ENCODE results near the gene CES2.
A peak's percentile ranks its signal among the peaks of the same experiment; 100 is the strongest.
"Not testable (repeated sequence)": the region's sequence is repeated elsewhere in the genome, so short reads cannot be mapped to it uniquely, and the experiment has no call there.

The CES2 gene

GRCh38 chr16:66935314-66936011 lies at the start of gene CES2:
Gene CES2, plus strand, starts transcription at chr16:66935516. Its CDS starts 120 bp downstream, at chr16:66935636.
- ATAC-seq (no peak), DNase-seq (no peak)

GRCh38 chr16:66886321-66886720 lies 49.0 kb upstream of the CES2 start:
- no peak for DNase-seq
- no peak for ATAC-seq

- DNase-seq (no peak), ATAC-seq (no peak)
Observed at GRCh38 chr16:66886914-66887313, 48.4 kb upstream of the CES2 start.

- ATAC-seq (no peak), DNase-seq (no peak)
Observed at GRCh38 chr16:66888647-66889615, 46.4 kb upstream of the CES2 start.

- no peak for ATAC-seq
Observed at GRCh38 chr16:66889622-66890021, 45.7 kb upstream of the CES2 start.

GRCh38 chr16:66890799-66891198 lies 44.5 kb upstream of the CES2 start:
- ATAC-seq (no peak), DNase-seq (no peak)

More at GRCh38 chr16:66889622-66890021, 45.7 kb upstream of the CES2 start:
- DNase-seq: no peak

- ATAC-seq: no peak
- no peak for DNase-seq
Observed at GRCh38 chr16:66891360-66891759, 44.0 kb upstream of the CES2 start.

GRCh38 chr16:66891797-66892196 lies 43.5 kb upstream of the CES2 start:
- no peak for DNase-seq
- no peak for ATAC-seq

- no peak for DNase-seq
- no peak for ATAC-seq
Observed at GRCh38 chr16:66894055-66894454, 41.3 kb upstream of the CES2 start.

GRCh38 chr16:66894948-66895688 lies 40.2 kb upstream of the CES2 start:
- ATAC-seq (peak; percentile 77), DNase-seq (peak; percentile 57)

- DNase-seq (no peak), ATAC-seq (no peak)
Observed at GRCh38 chr16:66895689-66895979, 39.7 kb upstream of the CES2 start.

- no peak for DNase-seq
- ATAC-seq: no peak
Observed at GRCh38 chr16:66895999-66896398, 39.3 kb upstream of the CES2 start.

GRCh38 chr16:66896682-66897081 lies 38.6 kb upstream of the CES2 start:
- not testable (repeated sequence) for ATAC-seq, DNase-seq

- no peak for ATAC-seq
Observed at GRCh38 chr16:66898207-66898606, 37.1 kb upstream of the CES2 start.

GRCh38 chr16:66898933-66899309 lies 36.4 kb upstream of the CES2 start:
- DNase-seq (no peak), ATAC-seq (no peak)

More at GRCh38 chr16:66898207-66898606, 37.1 kb upstream of the CES2 start:
- DNase-seq: no peak

GRCh38 chr16:66899310-66899944 lies 35.9 kb upstream of the CES2 start:
- ATAC-seq (no peak), DNase-seq (no peak)

GRCh38 chr16:66899945-66900710 lies 35.2 kb upstream of the CES2 start:
- ATAC-seq (no peak), DNase-seq (no peak)

GRCh38 chr16:66900721-66901441 lies 34.4 kb upstream of the CES2 start:
- DNase-seq (no peak), ATAC-seq (no peak)

- ATAC-seq: no peak
- DNase-seq: no peak
Observed at GRCh38 chr16:66901626-66902025, 33.7 kb upstream of the CES2 start.

GRCh38 chr16:66902648-66903543 lies 32.4 kb upstream of the CES2 start:
- ATAC-seq (no peak), DNase-seq (no peak)
